Measurements from ENCODE around the gene RAD51B. TPM values are rescaled to one million over a fixed set of nuclear protein-coding genes. Genes with fewer than 3 reads are reported as not detected.

The RAD51B gene
- total RNA-seq, 1 experiment from 2014 or later, result 14.2 TPM

GRCh38 chr14:68409387-68409786 is 589.8 kb downstream of the RAD51B start (continued):
- TF ChIP-seq ARID4B (CRISPR knock-in tag; IDR thresholded peaks at IDR 0.05; ENCODE audit: borderline replicate concordance) (no peak), STAT6 (CRISPR knock-in tag; conservative IDR thresholded peaks at IDR 0.05; ENCODE audit: low read depth) (no peak)

- no peak for TF ChIP-seq PREB (CRISPR knock-in tag; IDR thresholded peaks at IDR 0.05; ENCODE audit: borderline replicate concordance)
- TF ChIP-seq KAT7 (CRISPR knock-in tag; IDR thresholded peaks at IDR 0.05; ENCODE audit: borderline replicate concordance), result no peak
- no peak for TF ChIP-seq ZNF219 (CRISPR knock-in tag; IDR thresholded peaks at IDR 0.05; ENCODE audit: borderline replicate concordance)
- TF ChIP-seq TEAD1 (CRISPR knock-in tag; IDR thresholded peaks at IDR 0.05), result no peak
- no peak for TF ChIP-seq CREM (CRISPR knock-in tag; IDR thresholded peaks at IDR 0.05)
- POLR2A ChIA-PET, result no interaction called here
- ATAC-seq, result no peak
- DNase-seq (ENCODE audit: low spot score), result no peak
- H3K27ac Mint-ChIP-seq, result no peak overlapping the region
- peaks cover 8% of the 10 kb centered on the region for H3K4me1 Mint-ChIP-seq
- H3K36me3 Mint-ChIP-seq, result no peaks in the 10 kb centered on the region
- H3K27me3 Mint-ChIP-seq (ENCODE audit: low read depth), result no peaks in the 10 kb centered on the region
- CTCF ChIA-PET, result interaction anchor here (1.0 kb wide), 1 partner anchor 406 kb away, joined by 3 read pairs; no protein-coding TSS in a partner anchor
- H3K4me3 Mint-ChIP-seq, result no peak overlapping the region
- H3K9me3 Mint-ChIP-seq, result no peaks in the 10 kb centered on the region
Measured at GRCh38 chr14:68412505-68413465, 593.2 kb downstream of the RAD51B start.

GRCh38 chr14:68413509-68413908 is 593.9 kb downstream of the RAD51B start:
- no peak for DNase-seq (ENCODE audit: low spot score)
- no peak for ATAC-seq
- Mint-ChIP-seq H3K4me1 (peaks cover 6% of the 10 kb centered on the region), H3K9me3 (no peaks in the 10 kb centered on the region), H3K27ac (no peak overlapping the region), H3K27me3 (ENCODE audit: low read depth) (no peaks in the 10 kb centered on the region), H3K4me3 (no peak overlapping the region), H3K36me3 (no peaks in the 10 kb centered on the region)
- ChIA-PET CTCF (interaction anchor here (1.0 kb wide), 1 partner anchor 406 kb away, joined by 3 read pairs; no protein-coding TSS in a partner anchor), POLR2A (no interaction called here)
- TF ChIP-seq E2F5 (CRISPR knock-in tag; IDR thresholded peaks at IDR 0.05) (no peak), NR2C2 (CRISPR knock-in tag; IDR thresholded peaks at IDR 0.05) (no peak), ZNF281 (CRISPR knock-in tag; IDR thresholded peaks at IDR 0.05) (no peak)
